Measurements from ENCODE around the gene KRT35.
"Not testable (repeated sequence)": the region's sequence is repeated elsewhere in the genome, so short reads cannot be mapped to it uniquely, and the experiment has no call there.

Gene KRT35

DNA sequence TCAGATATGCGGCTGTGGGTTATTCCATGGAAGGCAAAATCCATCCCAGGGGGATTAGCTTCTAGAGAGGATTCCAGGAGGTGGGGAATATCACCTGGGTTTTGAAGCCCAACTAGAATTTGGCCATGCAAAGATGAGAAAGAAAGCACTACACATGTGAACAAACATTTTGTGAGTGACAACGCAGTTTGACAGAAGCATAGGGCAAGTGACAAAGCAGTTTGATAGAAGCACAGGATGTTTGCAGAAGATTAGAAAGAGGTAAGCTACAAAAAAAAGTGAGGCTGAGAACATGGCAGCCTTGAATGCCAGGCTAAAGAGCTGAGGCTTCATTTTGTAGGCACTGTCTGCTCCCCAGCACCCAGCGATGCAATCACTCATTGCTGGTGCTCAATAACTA is 27.9 kb downstream of the KRT35 start:
- DNase-seq (ENCODE audit: low spot score), result no peak

DNA sequence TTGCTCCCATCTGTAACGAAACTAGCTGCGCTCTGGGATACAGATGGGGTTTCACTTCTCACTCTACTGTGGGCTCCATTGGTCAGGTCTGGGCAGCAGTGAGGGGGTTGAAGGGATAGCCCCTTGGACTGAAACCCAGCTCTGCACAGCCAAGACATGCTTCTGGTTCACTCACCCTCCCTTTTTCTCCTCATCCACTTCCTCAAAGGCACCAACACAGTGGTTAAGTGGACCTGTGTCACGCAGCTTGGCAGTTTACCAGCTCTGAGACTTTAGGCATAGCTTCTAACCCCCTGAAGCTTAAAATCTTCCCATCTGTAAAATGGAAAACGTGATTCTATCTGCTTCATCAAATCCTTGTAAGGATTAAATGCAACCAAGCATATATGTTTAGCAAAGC is 28.7 kb downstream of the KRT35 start:
- DNase-seq (ENCODE audit: low spot score), result no peak

DNA sequence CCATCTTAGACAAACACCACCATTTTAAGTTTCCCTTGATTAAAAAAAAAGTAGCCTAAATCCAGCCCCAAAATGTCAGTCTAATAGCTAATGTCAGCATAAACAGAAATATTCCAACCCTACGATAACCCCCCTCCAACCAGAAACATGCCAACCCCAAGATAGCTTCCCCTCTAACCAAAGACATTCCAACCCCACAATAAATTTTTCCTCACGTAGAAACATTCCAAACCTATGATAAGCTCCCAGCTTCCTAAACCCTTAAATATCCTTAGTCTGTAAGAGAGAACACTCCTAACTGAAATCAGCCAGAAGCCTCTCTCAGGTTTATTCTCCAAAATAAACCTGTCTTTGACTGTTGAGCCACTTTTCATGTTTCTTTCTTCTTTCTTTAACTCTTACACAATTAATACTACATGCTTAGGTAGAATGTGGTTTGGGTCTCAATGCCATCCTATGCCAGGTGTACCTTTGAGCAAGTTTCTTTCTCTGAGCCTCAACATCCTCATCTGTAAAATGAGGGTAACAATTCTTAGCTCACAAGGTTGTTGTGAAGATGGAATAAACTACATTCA is 29.7 kb downstream of the KRT35 start:
- peak; percentile 35 for DNase-seq (ENCODE audit: low spot score)

DNA sequence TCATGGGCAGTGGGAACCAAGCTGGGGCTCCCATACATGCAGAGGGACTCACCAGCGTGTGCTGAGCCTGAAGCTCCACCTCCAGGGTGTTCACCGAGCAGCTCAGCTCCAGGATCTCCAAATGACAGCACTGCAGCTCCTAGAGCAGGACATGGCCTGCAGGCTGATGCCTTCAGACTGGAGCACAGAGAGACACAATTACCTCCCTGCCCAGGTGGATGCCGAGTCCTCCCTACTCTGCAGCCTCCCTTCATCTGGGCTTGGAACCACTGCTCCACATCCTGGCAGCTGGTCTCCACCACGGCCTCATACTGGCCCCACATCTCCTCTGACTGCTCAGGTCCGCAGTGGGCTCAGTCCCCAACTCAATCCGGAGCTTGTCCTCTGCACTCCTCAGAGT is 31.9 kb downstream of the KRT35 start:
- DNase-seq (ENCODE audit: low spot score), result no peak

DNA sequence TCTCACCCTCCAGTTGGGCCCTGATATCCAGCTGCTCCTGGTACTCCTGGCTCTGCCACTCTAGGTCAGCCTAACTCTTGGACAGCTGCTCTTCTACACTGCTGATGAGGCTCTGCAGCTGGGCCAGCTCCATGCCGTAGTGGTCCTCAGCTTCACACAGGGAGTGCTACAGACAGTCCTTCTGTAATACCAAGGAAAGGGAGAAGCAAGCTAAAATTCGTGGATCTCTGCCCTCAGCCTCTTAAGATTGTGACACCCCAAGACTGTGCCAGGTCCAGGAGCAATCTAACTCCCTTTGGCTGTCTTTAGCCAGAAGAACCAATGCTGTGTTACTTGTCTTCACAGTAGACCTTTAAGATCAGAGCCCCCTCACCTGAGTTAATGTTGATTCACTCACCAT is 32.4 kb downstream of the KRT35 start:
- no peak for DNase-seq (ENCODE audit: low spot score)

DNA sequence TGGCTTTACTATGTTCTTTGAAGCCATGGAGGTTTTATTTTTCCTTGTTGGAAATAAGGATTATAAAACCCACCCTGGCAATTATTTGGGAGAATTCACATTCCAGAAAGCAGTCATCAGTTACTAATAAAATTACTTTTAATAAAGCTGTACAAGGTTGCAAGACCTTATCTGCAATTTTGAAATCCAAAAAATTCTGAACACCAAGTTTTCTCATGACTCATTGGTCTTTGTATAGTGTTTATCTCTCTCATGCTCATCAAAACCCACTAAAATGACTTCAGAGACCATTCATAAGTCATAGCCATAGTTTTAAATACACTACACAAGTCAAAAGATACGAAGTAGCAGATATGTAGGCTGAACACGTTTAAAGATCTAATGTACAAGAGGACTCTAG is 34.1 kb downstream of the KRT35 start:
- DNase-seq (ENCODE audit: low spot score), result peak; percentile 58

DNA sequence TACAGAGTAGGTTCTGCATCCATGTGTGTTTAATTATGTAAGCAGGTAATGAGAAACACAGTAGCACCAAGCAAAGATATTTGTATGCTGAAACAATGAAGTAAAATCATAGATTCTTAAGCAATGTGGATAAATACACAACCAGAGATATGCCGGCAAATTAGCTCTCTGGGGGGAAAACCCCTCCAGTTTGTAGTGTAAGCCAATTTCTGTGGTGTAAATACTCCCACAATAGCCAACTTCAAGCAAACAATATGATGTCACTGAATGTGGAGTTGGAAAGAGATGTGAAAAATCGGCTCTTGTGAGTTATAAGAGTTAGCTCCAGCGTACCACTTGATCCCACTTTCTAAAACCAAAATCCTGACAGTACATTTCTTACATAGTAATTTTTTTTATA is 36.3 kb downstream of the KRT35 start:
- no peak for DNase-seq (ENCODE audit: low spot score)

DNA sequence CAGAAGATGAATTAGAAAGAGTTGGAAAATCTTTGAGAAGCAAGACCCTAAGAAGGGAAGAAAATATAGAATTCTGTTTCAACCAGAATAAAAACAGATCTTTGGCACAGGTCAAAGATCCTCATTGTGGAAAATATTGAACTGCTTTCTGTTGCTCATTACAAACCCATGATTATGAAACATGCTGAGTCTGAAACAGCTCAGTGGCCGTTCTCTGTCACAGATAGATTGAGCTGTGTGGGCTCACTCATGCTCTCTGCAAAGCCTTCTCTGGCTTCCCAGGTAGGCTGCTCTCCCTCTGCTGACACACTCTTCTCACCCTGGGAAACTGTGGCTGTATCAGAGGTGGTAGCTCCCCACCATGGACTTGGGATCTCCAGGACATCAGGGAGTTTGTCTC is 36.8 kb downstream of the KRT35 start:
- peak; percentile 52 for DNase-seq (ENCODE audit: low spot score)

DNA sequence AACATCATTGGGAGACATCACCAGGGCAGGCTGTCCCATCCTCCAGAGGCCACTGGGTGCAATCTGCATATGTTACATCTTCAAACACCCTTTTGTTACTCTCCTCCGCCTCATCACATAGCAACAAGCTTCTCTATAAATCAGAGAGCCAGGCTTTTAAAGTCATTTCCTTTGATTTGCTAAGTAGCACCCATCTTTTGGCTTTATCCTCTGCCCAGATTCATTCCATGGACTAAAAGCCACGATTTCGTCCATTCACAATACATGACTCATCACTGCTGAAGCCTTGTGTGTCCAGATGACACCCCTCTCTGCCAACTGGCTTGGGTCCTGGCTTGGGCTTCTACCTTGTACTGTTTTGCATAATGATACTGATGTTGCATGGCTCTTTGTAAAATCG is 38.2 kb downstream of the KRT35 start:
- peak; percentile 78 for DNase-seq (ENCODE audit: low spot score)

DNA sequence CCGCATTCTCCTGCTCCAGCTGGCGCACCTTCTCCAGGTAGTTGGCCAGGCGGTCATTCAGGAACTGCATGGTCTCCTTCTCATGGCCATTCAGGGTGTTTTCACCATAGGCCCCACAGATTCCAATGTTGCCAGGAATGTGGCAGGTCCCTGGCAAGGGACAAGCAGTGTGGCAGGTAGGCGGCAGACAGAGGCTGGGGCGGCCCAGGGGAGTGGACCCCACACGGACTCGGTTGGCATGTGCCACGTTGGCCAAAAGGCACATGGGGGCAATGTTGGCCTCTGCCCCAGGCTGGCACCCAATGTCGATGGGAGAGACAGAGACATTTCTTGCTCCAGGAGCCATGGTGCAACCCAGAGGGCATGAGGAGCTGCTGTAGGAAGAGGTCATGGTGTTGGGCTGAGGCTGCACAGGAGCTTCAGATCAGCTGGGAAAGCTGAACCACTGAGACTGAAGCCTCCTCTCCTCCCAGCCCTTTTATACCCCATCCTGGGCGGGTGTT is 40.4 kb downstream of the KRT35 start, which contains the start of gene KRT38:
TSS of gene KRT38 (minus strand) at position 453 of the 503 bp plus-strand sequence. CDS start at position 391, 62 bp downstream.
- DNase-seq (ENCODE audit: low spot score), result no peak

DNA sequence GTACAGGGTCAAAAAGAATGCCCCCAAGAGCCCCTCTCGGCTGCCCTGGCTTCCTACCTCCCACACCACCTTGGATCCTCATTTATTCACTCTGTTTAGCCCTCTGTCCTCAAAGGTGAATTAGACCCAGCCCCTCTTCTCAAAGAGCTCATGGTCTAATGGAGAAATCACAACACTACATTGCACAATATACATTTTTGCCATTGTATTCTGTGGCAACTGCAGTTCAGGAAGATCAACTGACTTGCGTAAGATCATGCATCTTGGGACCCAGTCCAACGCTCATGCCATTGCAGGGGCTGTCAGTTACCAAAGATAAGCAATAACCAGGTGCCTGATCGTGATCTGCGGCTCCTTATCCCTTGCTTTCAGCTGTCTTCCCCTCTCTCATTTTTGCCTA is 41.6 kb downstream of the KRT35 start:
- no peak for DNase-seq (ENCODE audit: low spot score)

DNA sequence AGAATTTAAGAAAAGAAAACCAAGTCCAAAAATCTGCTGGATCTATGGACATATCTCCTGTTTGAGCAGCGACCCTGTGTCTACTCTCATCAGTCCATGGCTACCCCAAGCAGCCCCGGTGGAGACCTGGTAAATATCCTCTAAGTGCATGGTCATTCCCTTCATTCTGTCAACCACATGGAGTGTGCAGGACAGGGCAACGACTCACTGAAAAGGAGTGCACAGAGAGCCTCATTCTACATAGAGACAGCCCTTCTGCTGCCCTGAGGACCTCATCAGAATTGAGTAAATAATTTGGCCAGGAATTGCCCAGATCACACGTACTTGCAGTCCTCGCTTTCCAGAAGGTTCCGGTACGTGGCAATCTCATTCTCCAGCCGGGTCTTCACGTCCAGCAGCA is 43.2 kb downstream of the KRT35 start:
- DNase-seq (ENCODE audit: low spot score), result no peak

DNA sequence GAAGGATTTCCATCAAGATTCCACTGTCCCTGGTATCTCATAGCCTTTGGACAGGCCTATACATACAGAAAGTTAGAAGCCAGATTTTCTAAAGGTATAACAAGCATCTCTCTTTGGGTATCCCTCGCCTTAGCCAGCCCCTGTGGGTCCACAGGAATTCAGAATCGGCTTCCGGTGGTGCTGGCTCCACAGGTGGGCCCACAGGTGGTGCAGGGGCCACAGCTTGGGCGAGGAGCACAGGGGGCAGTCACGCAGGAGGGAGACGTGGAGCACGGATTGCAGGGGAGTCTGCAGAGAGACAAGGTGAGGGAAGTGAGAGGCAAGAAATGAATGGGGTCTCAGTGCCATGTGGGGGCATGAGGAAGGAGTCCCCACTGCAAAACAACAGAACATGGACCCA is 43.7 kb downstream of the KRT35 start:
- DNase-seq (ENCODE audit: low spot score), result no peak

DNA sequence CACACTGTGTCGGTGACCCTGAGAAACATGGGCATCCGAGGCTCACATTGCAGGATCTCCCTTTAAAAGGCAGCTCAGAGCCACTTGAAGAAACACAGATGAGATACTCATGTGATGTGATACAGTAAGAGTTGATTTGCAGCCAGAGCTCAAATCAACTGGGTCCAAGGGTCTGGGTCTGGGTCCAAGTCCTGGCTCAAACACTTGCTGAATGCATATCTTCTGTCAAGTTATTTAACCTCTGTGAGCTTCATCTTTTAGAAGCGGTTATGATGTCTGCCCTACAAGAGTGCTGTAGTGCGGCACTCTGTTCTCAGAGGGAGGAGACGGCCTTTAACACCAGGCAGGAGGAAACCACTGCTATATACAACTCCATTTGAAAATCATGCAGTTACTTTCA is 46.5 kb downstream of the KRT35 start:
- no peak for DNase-seq (ENCODE audit: low spot score)

DNA sequence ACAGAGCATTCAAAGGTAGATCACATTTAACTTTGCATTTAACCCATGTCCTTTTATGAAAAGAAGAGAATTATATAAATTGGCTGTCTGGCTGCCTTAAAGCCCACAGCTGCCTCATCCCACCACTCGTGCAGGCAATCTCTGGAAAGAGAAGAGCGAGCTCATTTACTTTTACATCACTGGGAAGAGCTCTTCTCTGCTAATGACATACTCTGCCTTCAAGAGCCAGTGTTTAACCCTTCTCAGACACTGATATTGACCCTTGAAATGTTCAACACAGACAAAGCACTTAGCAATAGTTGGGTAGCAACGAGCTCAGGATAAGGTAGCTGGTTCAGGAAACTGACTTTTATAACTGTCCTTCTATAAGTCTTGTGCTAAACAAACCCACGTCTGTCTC is 46.9 kb downstream of the KRT35 start:
- no peak for DNase-seq (ENCODE audit: low spot score)

DNA sequence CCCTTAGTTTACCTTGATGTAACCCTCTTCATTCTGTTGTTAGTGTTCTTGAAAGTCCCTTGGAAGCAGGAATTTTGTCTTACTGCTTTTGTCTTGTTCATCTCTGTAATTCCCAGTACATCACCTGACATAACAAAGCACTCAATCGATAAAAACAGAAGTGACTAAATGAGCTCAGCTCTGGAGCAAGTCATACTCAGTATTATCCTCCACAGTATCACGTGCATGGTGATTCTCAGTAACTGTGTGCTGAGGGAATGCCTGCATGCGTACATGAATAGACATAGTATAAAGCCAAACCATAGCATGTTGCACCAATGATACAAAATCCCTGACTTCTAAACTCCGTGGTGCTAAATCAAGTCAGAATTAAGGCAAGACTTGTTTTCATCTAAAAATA is 47.4 kb downstream of the KRT35 start:
- DNase-seq (ENCODE audit: low spot score), result no peak

DNA sequence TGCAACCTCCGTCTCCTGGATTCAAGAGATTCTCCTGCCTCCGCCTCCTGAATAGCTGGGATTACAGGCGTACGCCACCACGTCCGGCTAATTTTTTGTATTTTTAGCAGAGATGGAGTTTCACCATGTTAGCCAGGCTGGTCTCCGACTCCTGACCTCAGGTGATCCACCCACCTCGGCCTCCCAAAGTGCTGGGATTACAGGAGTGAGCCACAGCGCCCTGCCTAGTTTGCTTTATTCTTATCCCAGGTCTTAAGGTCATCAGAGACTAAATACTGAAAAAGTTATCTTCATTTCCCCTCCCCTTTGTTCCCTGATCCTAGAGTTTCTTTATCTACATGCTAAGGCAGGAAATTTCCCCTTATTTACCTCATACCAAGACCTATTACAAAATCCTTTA is 50.6 kb downstream of the KRT35 start:
- not testable (repeated sequence) for DNase-seq (ENCODE audit: low spot score)

DNA sequence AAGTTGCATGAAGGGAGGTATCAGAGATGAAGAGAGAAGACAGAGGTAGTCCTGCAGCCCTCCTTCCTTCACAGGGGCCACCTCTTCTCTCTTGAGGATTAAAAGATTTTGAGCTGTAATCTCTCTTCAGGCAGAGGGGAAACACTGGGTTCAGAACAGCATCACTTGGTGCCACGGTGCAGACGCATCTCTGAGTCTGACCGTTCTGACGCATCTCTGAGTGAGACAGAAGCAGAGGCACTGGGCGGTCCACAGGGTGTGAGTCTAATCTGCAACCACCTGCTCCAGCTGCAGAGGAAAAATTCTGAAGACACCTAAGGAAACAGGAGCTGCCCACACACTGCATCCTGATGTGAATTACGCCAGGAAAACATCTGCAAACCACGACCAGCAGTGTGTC is 51.3 kb downstream of the KRT35 start:
- no peak for DNase-seq (ENCODE audit: low spot score)

DNA sequence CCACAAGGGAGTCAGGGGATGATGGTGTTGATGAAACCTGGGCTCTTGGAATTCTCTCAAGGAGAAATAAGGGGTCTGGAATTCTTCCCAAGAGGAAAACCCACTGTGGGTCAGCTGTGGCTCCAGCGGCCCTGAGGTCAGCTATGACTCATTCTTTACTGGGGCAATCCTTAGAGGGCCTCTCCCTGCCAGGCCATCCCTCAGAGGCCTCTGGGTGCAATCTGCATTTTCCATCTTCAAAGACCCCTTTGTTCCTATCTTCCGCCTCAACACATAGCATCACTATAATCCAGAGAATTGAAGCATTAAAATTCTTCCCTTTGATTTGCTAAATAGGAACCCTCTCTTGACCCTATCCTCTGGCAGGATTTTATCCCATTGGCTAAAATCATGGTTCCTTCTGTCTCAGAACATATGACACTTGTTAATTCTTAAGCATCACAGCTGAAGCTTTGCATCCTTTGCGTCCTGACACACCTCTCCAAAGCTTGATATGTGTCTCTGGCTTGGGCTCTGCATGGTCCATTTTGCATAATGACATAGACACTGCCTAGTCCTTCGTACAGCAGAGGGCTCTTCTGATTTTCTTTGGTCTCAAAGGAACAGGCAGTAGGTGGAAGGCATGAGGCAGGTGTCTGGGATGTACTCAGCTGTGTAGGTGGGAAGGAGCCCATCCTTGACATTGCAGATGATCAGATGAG is 52.2 kb downstream of the KRT35 start:
- DNase-seq (ENCODE audit: low spot score), result no peak

Data from GM03348 (cell line).